Retinal pigment epithelial cell (primary cell): ENCODE data around the gene NDUFV3.
"Not testable (repeated sequence)": the region's sequence is repeated elsewhere in the genome, so short reads cannot be mapped to it uniquely, and the experiment has no call there.

Source experiments
- DNase-seq: peaks from one replicate; pipeline ENCODE4 v3.0.0-alpha.2; 2010; ENCODE audit warnings: low read depth
- H3K4me3 ChIP-seq: 2 replicates; pipeline ENCODE4 v1.5.1; 2011; ENCODE audit warnings: mild to moderate bottlenecking, low read length, control low read depth, moderate library complexity
- CTCF ChIP-seq: conservative IDR thresholded peaks from 2 replicates; pipeline ENCODE4 v1.5.1; 2011; ENCODE audit warnings: low read depth, low read length, control low read depth, inconsistent platforms

Gene NDUFV3

GRCh38 chr21:42937034-42937940 is 44.2 kb downstream of the NDUFV3 start:
- not testable (repeated sequence) for DNase-seq, H3K4me3 ChIP-seq

GRCh38 chr21:42937960-42938605 is 45.0 kb downstream of the NDUFV3 start:
- no peak for DNase-seq
- H3K4me3 ChIP-seq = no peak overlapping the region
- TF ChIP-seq CTCF = no peak

GRCh38 chr21:42938606-42938995 is 45.5 kb downstream of the NDUFV3 start:
- not testable (repeated sequence) for DNase-seq, H3K4me3 ChIP-seq

- peak; percentile 62 for DNase-seq
- no peak for TF ChIP-seq CTCF
- no peak overlapping the region for H3K4me3 ChIP-seq
Measured at GRCh38 chr21:42939582-42940413, 46.7 kb downstream of the NDUFV3 start.

GRCh38 chr21:42941696-42942085 is 48.6 kb downstream of the NDUFV3 start:
- DNase-seq = no peak
- no peak for TF ChIP-seq CTCF
- H3K4me3 ChIP-seq = no peak overlapping the region

GRCh38 chr21:42942244-42942643 is 49.1 kb downstream of the NDUFV3 start:
- no peak overlapping the region for H3K4me3 ChIP-seq
- TF ChIP-seq CTCF = no peak
- no peak for DNase-seq

GRCh38 chr21:42949094-42949755 is 56.1 kb downstream of the NDUFV3 start:
- not testable (repeated sequence) for DNase-seq, H3K4me3 ChIP-seq

- DNase-seq, H3K4me3 ChIP-seq: not testable (repeated sequence)
Measured at GRCh38 chr21:42951193-42951592, 58.1 kb downstream of the NDUFV3 start.
